Measurements from ENCODE around the gene ZNF106.

ZNF106 gene

DNA sequence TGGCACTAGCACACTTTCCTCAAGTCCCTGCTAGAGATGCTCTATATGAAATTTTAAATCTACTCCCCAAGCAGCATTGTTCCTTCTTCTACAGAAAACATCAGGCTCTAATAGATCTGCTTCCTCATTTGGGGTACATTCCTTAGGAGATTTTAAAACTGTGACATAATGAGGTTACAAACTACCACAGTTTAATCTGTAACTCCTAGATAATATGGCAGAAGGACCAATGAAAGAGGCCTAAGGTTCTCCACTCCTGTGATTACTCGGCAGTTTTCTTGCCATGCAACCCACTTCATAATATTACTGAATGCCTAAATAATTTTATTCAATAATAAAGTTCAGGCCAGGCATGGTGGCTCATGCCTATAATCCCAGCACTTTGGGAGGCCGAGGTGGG, 16.1 kb downstream of the ZNF106 start:
- no peak for DNase-seq (ENCODE audit: low read depth, low spot score)

DNA sequence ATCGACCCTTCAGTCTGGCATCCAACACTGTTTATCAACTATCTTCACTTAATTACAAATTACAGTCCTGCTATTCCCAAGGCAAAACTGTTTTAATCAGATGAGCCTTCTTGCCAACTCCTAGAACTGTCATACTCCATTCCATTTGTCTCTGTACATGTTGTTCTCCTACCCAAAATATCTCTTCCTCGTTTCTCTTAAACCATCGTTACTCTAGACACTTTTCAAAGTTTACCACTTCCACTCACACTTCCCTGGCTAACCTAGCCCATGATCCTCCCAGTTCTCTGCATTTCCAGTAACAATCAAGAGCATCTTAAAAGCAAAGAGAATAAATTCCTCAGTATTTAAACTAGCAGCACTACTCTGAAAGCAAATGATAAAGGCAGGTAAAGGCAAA, 19.9 kb downstream of the ZNF106 start:
- no peak for DNase-seq (ENCODE audit: low read depth, low spot score)

- DNase-seq (ENCODE audit: low read depth, low spot score), result no peak
Measured at GRCh38 chr15:42465520-42466259, 25.3 kb downstream of the ZNF106 start.

GRCh38 chr15:42461261-42461660, 29.7 kb downstream of the ZNF106 start:
- DNase-seq (ENCODE audit: low read depth, low spot score), result no peak

GRCh38 chr15:42457445-42458442, 33.2 kb downstream of the ZNF106 start:
- DNase-seq (ENCODE audit: low read depth, low spot score), result peak; percentile 92

- no peak for DNase-seq (ENCODE audit: low read depth, low spot score)
Measured at GRCh38 chr15:42456971-42457370, 34.0 kb downstream of the ZNF106 start.

DNA sequence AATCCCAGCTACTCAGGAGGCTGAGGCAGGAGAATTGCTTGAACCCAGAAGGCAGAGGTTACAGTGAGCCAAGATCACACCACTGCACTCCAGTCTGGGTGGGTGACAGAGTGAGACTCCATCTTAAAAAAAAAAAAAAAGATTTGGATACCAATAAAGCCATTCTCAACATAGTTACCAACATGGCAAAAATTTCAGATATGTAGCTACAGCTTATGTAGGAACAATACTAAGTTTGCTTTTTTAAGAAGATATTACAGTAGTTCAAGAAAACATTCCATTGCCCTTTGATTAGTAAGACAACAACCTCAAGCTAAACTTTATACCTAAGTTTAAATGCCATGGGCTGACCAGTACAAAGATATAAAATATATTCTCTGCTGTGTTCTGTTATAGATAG, 34.4 kb downstream of the ZNF106 start:
- DNase-seq (ENCODE audit: low read depth, low spot score), result no peak

GRCh38 chr15:42453826-42454225, 37.1 kb downstream of the ZNF106 start:
- DNase-seq (ENCODE audit: low read depth, low spot score), result no peak

DNA sequence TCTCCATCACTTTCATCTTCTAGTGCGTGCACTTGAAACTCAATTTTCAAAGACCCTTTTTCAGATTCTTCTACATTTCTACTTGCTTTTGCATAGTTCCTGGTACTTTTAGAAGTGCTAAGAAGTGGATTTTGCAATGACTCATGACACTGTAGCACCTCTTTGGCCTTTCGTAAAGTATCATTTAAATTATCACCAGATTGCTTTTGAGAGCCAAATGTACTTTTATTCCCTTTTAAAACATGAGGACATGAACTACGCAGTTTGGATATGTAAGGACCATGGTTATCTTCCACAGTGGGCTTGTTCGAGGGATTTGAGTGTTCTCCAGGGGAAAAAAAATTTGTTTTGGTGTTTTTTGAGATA, 40.5 kb downstream of the ZNF106 start:
- no peak for DNase-seq (ENCODE audit: low read depth, low spot score)

DNA sequence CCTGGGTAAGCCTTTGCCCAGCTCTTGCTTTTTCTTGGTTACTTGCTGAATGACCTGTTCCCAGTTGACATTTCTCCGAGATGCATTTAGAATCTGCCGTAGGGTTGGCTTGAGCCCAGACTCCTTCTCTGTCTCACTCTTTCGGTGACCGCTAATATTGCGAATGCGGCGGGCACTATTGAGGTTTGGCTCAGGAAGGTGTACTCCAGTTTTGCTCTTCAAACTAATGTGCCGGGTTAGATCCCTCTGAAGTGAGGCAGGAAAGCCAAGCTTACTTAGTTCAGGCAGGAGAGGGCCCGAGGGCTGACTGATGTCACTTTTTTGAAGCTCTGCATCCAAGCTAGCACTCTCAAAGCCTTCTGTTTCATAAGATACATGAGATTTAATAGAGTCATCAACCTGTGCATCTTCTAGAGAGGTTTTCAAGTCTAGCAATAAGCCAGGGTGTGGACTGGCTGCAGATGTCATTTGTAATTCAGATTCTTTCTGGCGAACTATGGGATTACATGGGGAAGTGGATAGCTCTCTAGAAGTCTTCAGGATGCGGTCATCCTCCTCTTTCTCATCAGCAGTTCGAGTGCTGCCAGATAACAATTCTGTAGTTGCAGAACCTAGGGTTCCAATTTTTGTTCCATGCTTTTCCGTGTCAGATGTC, 41.0 kb downstream of the ZNF106 start:
- no peak for DNase-seq (ENCODE audit: low read depth, low spot score)

GRCh38 chr15:42448281-42448680, 42.7 kb downstream of the ZNF106 start:
- DNase-seq (ENCODE audit: low read depth, low spot score), result no peak

- DNase-seq (ENCODE audit: low read depth, low spot score), result no peak
Measured at GRCh38 chr15:42447599-42447998, 43.3 kb downstream of the ZNF106 start.

DNA sequence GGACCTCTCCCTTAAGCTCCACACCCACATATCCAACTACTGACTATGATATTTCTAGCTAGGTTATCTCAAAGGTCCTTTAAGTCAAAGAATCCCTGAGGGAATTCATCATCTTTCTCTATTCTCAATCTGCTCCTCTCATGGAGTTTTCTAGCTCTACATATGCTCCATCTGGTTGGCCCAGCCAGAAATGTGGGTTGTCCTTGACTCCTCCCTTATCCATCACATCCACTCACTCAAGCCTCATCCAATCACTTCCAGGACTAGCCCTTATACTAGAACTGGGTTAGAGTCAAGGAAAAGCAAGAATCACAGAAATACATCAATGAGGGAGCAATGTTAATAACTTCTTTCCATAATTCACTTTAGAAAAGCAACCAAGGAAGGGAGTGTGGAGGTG, 45.4 kb downstream of the ZNF106 start:
- no peak for DNase-seq (ENCODE audit: low read depth, low spot score)

DNA sequence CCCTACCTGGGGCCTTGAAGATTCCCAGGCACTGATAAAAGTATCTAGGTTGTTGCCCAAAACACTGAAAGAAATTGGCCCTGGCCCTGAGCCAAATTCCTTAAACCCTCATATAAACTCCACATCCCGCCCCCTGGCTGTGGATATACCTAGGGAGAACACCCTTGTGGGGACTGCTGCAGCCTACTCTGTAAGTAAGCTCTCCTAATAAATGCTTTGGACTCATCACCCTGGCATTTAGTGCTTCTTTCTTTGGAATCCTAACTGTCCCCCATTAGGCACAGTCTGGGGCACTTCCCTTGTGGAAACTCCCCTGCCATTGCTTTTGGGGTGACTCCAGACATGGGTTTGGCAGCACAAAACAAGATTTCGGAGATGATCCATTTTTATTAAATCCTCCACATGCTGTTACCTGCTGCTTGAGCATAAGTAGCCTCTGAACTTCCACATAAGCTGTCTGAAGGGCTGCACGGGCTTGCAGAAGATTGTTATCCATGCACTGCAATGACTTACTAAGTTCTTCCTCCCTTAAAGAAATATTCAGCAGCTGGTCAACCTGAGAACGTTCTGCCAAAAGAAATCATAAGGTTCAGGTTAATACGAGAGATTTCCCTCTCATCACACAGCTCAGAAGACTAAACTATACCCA, 46.4 kb downstream of the ZNF106 start:
- peak; percentile 43 for DNase-seq (ENCODE audit: low read depth, low spot score)

DNA sequence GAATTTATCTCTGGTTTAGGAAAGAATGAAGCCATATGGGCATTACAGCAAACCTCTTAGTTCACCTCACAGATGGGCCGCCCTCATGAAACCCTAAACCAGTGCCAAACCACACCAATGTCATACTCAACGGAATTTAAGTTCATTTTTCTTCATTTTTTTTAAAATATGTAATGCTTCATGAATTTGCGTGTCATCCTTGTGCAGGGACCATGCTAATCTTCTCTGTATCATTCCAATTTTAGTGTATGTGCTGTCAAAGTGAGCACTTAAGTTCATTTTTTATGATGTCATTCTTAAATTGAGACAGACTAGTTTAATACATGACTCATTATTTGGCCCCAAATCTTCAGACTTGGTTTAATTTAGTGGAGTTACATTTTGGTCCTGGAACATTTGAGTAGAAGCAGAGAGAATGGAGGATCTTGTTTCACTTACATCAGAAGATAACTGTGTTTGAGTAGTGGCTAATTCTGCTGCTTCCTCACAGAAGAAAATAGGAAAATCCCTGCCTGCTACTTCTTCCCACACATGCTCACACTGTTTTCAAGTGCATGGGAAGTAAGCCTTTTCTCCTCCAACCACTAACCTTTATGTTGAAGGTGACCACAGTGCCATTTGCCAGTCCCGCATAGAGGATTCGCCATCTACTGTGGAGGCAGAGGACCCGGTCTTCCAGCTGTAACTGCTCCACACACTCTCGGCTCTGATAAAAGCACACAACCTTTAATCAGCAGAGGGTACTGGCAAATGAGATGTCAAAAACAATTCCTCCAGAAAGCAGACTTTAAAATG, 63.3 kb downstream of the ZNF106 start:
- DNase-seq (ENCODE audit: low read depth, low spot score), result no peak

- DNase-seq (ENCODE audit: low read depth, low spot score), result no peak
Measured at GRCh38 chr15:42421376-42421775, 69.6 kb downstream of the ZNF106 start.

- no peak for DNase-seq (ENCODE audit: low read depth, low spot score)
Measured at GRCh38 chr15:42419369-42419768, 71.6 kb downstream of the ZNF106 start.

- DNase-seq (ENCODE audit: low read depth, low spot score), result no peak
Measured at GRCh38 chr15:42413920-42414319, 77.0 kb downstream of the ZNF106 start.

DNA sequence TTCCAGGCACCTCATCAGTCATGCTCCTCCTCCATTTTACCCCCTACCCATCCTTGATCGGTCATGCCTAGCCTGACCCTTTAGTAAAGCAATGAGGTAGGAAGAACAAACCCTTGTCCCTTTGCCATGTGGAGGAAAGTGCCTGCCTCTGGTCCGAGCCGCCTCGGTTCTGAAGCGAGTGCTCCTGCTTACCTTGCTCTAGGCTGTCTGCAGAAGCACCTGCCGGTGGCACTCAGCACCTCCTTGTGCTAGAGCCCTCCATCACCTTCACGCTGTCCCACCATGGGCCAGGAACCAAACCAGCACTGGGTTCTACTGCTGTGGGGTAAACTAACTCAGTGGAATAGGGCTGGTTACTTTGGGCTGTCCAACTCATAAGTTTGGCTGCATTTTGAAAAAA, 79.1 kb downstream of the ZNF106 start:
- DNase-seq (ENCODE audit: low read depth, low spot score), result no peak

DNA sequence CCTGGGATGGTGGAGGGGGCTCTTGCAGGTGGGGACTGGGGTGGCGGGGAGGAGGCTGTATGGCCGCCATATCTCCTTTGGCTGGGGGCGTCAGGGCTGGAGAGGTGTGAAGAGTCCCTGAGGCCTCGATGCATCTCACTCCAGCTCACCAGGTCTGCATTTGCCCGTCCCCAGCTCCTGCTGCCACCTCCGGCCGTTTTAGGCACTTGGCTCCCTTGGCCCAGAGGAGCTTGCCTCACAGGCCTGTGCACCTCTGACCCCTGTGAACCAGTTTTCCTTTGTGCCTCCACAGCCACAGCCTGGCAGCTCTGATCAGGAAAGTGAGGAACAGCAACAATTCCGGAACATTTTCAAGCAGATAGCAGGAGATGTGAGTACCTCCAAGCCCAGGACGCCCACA, 81.9 kb downstream of the ZNF106 start:
- DNase-seq (ENCODE audit: low read depth, low spot score), result no peak

- no peak for DNase-seq (ENCODE audit: low read depth, low spot score)
Measured at GRCh38 chr15:42408178-42408577, 82.8 kb downstream of the ZNF106 start.
